Natural killer cell (primary cell): ENCODE measurements around the gene CCDC197. TPM values are rescaled to one million over a fixed set of nuclear protein-coding genes. Genes with fewer than 3 reads are reported as not detected.

ENCODE experiments used
- ATAC-seq, 3 donors: fragments of 150-1000 bp in 2 of 3; fragments of 200-7000 bp in 1 of 3; cut with Tn5 transposase; 1 replicate in 1 of 3; 2 replicates in 2 of 3; pipeline ENCODE4 v1.10.0; 2021; ENCODE audit warnings: mild to moderate bottlenecking in 2 of 3, moderate library complexity in 2 of 3
- DNase-seq, 2 donors: peaks; one replicate each; pipeline versions ENCODE4 v3.0.0 to v3.0.0-alpha.2; 2013 to 2021; ENCODE audit warnings: mixed read lengths in 1 of 2
- H3K27ac ChIP-seq: one replicate; pipeline ENCODE4 v1.5.1; 2013; ENCODE audit warnings: mild to moderate bottlenecking, low read length
- H3K27me3 ChIP-seq: one replicate; pipeline ENCODE4 v1.6.1; 2013; ENCODE audit warnings: low read length; ENCODE audit not compliant: control insufficient read depth, insufficient read depth
- H3K36me3 ChIP-seq: one replicate; pipeline ENCODE4 v1.6.1; 2013; ENCODE audit warnings: low read length; ENCODE audit not compliant: control insufficient read depth, insufficient read depth
- H3K4me1 ChIP-seq: one replicate; pipeline ENCODE4 v1.6.1; 2013; ENCODE audit warnings: low read length; ENCODE audit not compliant: control insufficient read depth, insufficient read depth
- H3K4me3 ChIP-seq: one replicate; pipeline ENCODE4 v1.5.1; 2013; ENCODE audit warnings: low read length
- H3K9me3 ChIP-seq: one replicate; pipeline ENCODE4 v1.6.1; 2013; ENCODE audit warnings: low read length; ENCODE audit not compliant: control insufficient read depth, insufficient read depth
- H3K27ac Mint-ChIP-seq, 2 donors: one replicate each; pipeline ENCODE4 v1.8.0; 2022; ENCODE audit warnings: mild to moderate bottlenecking in 2 of 2, mixed read lengths in 2 of 2, moderate library complexity in 1 of 2
- H3K27me3 Mint-ChIP-seq, 2 donors: one replicate each; pipeline ENCODE4 v1.8.0; 2022; ENCODE audit warnings: low read depth in 2 of 2, mixed read lengths in 2 of 2
- H3K36me3 Mint-ChIP-seq: one replicate; pipeline ENCODE4 v1.8.0; 2022; ENCODE audit warnings: mixed read lengths
- H3K4me1 Mint-ChIP-seq, 2 donors: one replicate each; pipeline ENCODE4 v1.8.0; 2022; ENCODE audit warnings: mixed read lengths in 2 of 2
- H3K4me3 Mint-ChIP-seq: one replicate; pipeline ENCODE4 v1.8.0; 2022; ENCODE audit warnings: mild to moderate bottlenecking, moderate library complexity, mixed read lengths
- H3K9me3 Mint-ChIP-seq, 2 donors: one replicate each; pipeline ENCODE4 v1.8.0; 2022; ENCODE audit warnings: mixed read lengths in 2 of 2
- WGBS: methylation state at CpG from one replicate; pipeline ENCODE4 v1.1.7; 2013; ENCODE audit warnings: missing lambda C conversion rate; ENCODE audit not compliant: insufficient coverage; 5-methylcytosine and 5-hydroxymethylcytosine counted together
- intact Hi-C: fragments of 100-400 bp; cut with micrococcal nuclease; formaldehyde crosslinking; loops from one replicate; pipeline ENCODE4 v1.14.2; 2022
- total RNA-seq, 4 donors: library from RNA; stranded (reverse); fragments of 120-200 nt in 1 of 4; gene quantifications; one replicate each; pipeline versions ENCODE4 v1.2.3 to v1.2.4, GENCODE V29; 2013 to 2022
- TF ChIP-seq, protein P1 (sequence below): fragments of 200-600 bp; IDR thresholded peaks from one replicate; pipeline ENCODE4 v1.8.0; 2022; ENCODE audit warnings: antibody characterized with exemption

Gene CCDC197
- total RNA-seq, 3 donors from 2014 or later (not counting 1 experiment from before 2014, with no cell fraction given), result not detected

DNA sequence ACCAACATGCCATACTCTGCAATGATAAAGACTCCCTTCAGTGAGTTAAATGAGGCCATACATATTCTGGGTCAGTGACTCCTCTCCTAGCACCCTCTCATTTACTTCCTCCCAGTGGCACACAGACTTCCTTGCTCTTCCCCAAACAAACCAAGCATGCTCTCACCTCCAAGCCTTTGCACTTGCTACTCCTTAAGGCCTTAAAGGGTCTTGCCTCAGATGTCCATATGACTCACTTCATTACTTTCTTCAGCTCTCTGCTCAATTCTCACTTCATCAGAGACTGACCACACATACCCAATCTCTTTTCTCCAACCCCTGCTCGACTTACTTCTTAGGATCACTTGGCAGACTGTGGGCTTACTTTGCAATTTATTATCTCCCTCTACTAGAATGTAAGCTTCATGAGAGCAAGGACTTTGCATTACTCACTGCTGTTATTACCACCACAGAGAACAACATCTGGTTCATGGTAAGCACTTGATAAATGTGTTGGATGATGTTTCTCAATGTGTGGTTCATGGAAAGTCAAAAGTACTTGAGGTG, 61.1 kb downstream of the CCDC197 start:
- WGBS, result 81% methylated on average over 1 of the region's 1 CpG
- Histone ChIP-seq H3K36me3 (peaks cover 75% of the 10 kb centered on the region), H3K4me1 (peaks cover 26% of the 10 kb centered on the region), H3K27me3 (no peaks in the 10 kb centered on the region), H3K27ac (peak overlapping the region; percentile 63), H3K4me3 (no peak overlapping the region), H3K9me3 (no peaks in the 10 kb centered on the region)
- TF ChIP-seq, protein P1, sequence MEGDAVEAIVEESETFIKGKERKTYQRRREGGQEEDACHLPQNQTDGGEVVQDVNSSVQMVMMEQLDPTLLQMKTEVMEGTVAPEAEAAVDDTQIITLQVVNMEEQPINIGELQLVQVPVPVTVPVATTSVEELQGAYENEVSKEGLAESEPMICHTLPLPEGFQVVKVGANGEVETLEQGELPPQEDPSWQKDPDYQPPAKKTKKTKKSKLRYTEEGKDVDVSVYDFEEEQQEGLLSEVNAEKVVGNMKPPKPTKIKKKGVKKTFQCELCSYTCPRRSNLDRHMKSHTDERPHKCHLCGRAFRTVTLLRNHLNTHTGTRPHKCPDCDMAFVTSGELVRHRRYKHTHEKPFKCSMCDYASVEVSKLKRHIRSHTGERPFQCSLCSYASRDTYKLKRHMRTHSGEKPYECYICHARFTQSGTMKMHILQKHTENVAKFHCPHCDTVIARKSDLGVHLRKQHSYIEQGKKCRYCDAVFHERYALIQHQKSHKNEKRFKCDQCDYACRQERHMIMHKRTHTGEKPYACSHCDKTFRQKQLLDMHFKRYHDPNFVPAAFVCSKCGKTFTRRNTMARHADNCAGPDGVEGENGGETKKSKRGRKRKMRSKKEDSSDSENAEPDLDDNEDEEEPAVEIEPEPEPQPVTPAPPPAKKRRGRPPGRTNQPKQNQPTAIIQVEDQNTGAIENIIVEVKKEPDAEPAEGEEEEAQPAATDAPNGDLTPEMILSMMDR, result no peak
- no peaks in the 10 kb centered on the region for H3K9me3 Mint-ChIP-seq
- intact Hi-C loops, result no loop called here
- peak overlapping the region; percentile 17 to 82 for H3K27ac Mint-ChIP-seq
- peaks cover 47 to 72% of the 10 kb centered on the region in 2 donors for H3K4me1 Mint-ChIP-seq
- H3K27me3 Mint-ChIP-seq, result no peaks in the 10 kb centered on the region
- no peak for DNase-seq
- peaks cover 26% of the 10 kb centered on the region for H3K36me3 Mint-ChIP-seq
- ATAC-seq, result no peak
- H3K4me3 Mint-ChIP-seq, result peak overlapping the region; percentile 10

Other genes with a start within 250 kb of the CCDC197 start
- gene PRIMA1, start 208.8 kb upstream of the CCDC197 start, total RNA-seq, result not detected
- gene FAM181A, start 70.0 kb upstream of the CCDC197 start, total RNA-seq, result not detected
- 1 to 10 TPM; 3.7 to 7.2 (median 4.8) TPM for gene ASB2, start 20.7 kb upstream of the CCDC197 start, total RNA-seq
- under 1 TPM in 2 of 3 donors, not detected in 1; 0.09 to 0.13 TPM for gene OTUB2, start 29.0 kb downstream of the CCDC197 start, total RNA-seq
- 100 to 1,000 TPM; 250 to 357 (median 296) TPM for gene DDX24, start 83.9 kb downstream of the CCDC197 start, total RNA-seq
- 10 to 100 TPM; 10.1 to 15.1 (median 12.1) TPM for gene IFI27L1, start 84.0 kb downstream of the CCDC197 start, total RNA-seq
- gene IFI27, start 113.4 kb downstream of the CCDC197 start, total RNA-seq, result 1 to 10 TPM in 1 of 3 donors, under 1 TPM in 2; 0.47 to 1.3 (median 0.52) TPM
- gene IFI27L2, start 132.3 kb downstream of the CCDC197 start, total RNA-seq, result 10 to 100 TPM; 36.3 to 55.1 (median 39.8) TPM
- under 1 TPM in 2 of 3 donors, not detected in 1; 0.52 to 0.58 TPM for gene PPP4R4, start 177.0 kb downstream of the CCDC197 start, total RNA-seq